Peyer's patch (tissue), 4 donors: ENCODE data around the gene NLRP8.

Experiments
- POLR2A ChIP-seq, 2 donors: fragments of 450-650 bp; IDR thresholded peaks; one replicate each; pipeline ENCODE4 v1.5.1; 2017; ENCODE audit warnings: antibody characterized with exemption in 2 of 2, mild to moderate bottlenecking in 2 of 2, moderate library complexity in 2 of 2
- TF ChIP-seq, protein P1 (sequence below), 6 experiments: fragments of 450-650 bp in 4 of 6; fragments of 200-600 bp in 2 of 6; sonication (generic) in 1 of 6; IDR thresholded peaks; one replicate each; pipeline ENCODE4 v1.5.1; 2017 to 2019; ENCODE audit warnings: antibody characterized with exemption in 6 of 6, mild to moderate bottlenecking in 3 of 6, moderate library complexity in 1 of 6

GRCh38 chr19:55973982-55974381 lies 26.4 kb downstream of the NLRP8 start:
- TF ChIP-seq, protein P1, sequence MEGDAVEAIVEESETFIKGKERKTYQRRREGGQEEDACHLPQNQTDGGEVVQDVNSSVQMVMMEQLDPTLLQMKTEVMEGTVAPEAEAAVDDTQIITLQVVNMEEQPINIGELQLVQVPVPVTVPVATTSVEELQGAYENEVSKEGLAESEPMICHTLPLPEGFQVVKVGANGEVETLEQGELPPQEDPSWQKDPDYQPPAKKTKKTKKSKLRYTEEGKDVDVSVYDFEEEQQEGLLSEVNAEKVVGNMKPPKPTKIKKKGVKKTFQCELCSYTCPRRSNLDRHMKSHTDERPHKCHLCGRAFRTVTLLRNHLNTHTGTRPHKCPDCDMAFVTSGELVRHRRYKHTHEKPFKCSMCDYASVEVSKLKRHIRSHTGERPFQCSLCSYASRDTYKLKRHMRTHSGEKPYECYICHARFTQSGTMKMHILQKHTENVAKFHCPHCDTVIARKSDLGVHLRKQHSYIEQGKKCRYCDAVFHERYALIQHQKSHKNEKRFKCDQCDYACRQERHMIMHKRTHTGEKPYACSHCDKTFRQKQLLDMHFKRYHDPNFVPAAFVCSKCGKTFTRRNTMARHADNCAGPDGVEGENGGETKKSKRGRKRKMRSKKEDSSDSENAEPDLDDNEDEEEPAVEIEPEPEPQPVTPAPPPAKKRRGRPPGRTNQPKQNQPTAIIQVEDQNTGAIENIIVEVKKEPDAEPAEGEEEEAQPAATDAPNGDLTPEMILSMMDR (IDR thresholded peaks at IDR 0.05), result no peak
- TF ChIP-seq POLR2A (IDR thresholded peaks at IDR 0.05), result no peak
